Left ventricle myocardium inferior (tissue), 1 donor: Measurements from ENCODE around the gene COL23A1. TPM values are rescaled to one million over a fixed set of nuclear protein-coding genes. Genes with fewer than 3 reads are reported as not detected.

Experiments
- DNase-seq: peaks from one replicate; pipeline ENCODE4 v3.0.0-alpha.2; 2020
- H3K27ac ChIP-seq: fragments of 200-600 bp; replicated peaks from 2 replicates; pipeline ENCODE4 v1.8.0; 2021
- H3K27me3 ChIP-seq: fragments of 200-600 bp; 2 replicates; pipeline ENCODE4 v1.8.0; 2021; ENCODE audit warnings: low read depth
- H3K36me3 ChIP-seq: fragments of 200-600 bp; 2 replicates; pipeline ENCODE4 v1.8.0; 2021
- H3K4me1 ChIP-seq: fragments of 200-600 bp; 2 replicates; pipeline ENCODE4 v1.8.0; 2021
- H3K4me3 ChIP-seq: fragments of 200-600 bp; 2 replicates; pipeline ENCODE4 v1.8.0; 2021; ENCODE audit warnings: mild to moderate bottlenecking, moderate library complexity
- H3K9me3 ChIP-seq: fragments of 200-600 bp; replicated peaks from 2 replicates; pipeline ENCODE4 v1.8.0; 2021
- CTCF ChIP-seq: fragments of 200-600 bp; IDR thresholded peaks from 2 replicates; pipeline ENCODE4 v1.8.0; 2021; ENCODE audit warnings: antibody characterized with exemption, mild to moderate bottlenecking, borderline replicate concordance
- intact Hi-C: fragments of 100-400 bp; cut with micrococcal nuclease; formaldehyde crosslinking; loops from one replicate; pipeline ENCODE4 v1.11.0; 2022
- total RNA-seq: library from RNA; stranded (reverse); fragmentation: NEBNext Ultra II Directional; extraction: Animal tissue kit (Norgen Biotek cat#: 25700); gene quantifications from one replicate; pipeline ENCODE4 v1.2.1, GENCODE V29; 2021
- donor health status: DM: no; HTN: yes; CAD: no; lungs with severe emphysema.

The COL23A1 gene
- total RNA-seq, 1 donor from 2014 or later = 27.4 TPM

- peaks cover 25% of the 10 kb centered on the region for H3K27me3 ChIP-seq
- DNase-seq = no peak
- peaks cover 6% of the 10 kb centered on the region for H3K4me1 ChIP-seq
- intact Hi-C loops = no loop called here
- H3K9me3 ChIP-seq = no peaks in the 10 kb centered on the region
- no peaks in the 10 kb centered on the region for H3K36me3 ChIP-seq
- no peak overlapping the region for H3K4me3 ChIP-seq
- no peak for TF ChIP-seq CTCF
- no peak overlapping the region for H3K27ac ChIP-seq
These were observed 228.3 kb downstream of the COL23A1 start for GRCh38 chr5:178361657-178362445.

- DNase-seq = no peak
- Histone ChIP-seq H3K27ac (no peak overlapping the region), H3K9me3 (no peaks in the 10 kb centered on the region), H3K27me3 (peaks cover 15% of the 10 kb centered on the region), H3K4me1 (peaks cover 15% of the 10 kb centered on the region), H3K36me3 (no peaks in the 10 kb centered on the region), H3K4me3 (no peak overlapping the region)
- no peak for TF ChIP-seq CTCF
- intact Hi-C loops = no loop called here
These were observed 229.3 kb downstream of the COL23A1 start for GRCh38 chr5:178360926-178361235.

- peaks cover 15% of the 10 kb centered on the region for H3K4me1 ChIP-seq
- no peak overlapping the region for H3K4me3 ChIP-seq
- H3K36me3 ChIP-seq = no peaks in the 10 kb centered on the region
- H3K27me3 ChIP-seq = peaks cover 18% of the 10 kb centered on the region
- DNase-seq = no peak
- H3K27ac ChIP-seq = no peak overlapping the region
- intact Hi-C loops = no loop called here
- TF ChIP-seq CTCF = no peak
- no peaks in the 10 kb centered on the region for H3K9me3 ChIP-seq
These were observed 229.8 kb downstream of the COL23A1 start for GRCh38 chr5:178360222-178360925.

- no peaks in the 10 kb centered on the region for H3K9me3 ChIP-seq
- no peak for DNase-seq
- H3K4me3 ChIP-seq = no peak overlapping the region
- H3K27me3 ChIP-seq = peaks cover 21% of the 10 kb centered on the region
- intact Hi-C loops = no loop called here
- H3K27ac ChIP-seq = no peak overlapping the region
- H3K4me1 ChIP-seq = peaks cover 15% of the 10 kb centered on the region
- no peak for TF ChIP-seq CTCF
- no peaks in the 10 kb centered on the region for H3K36me3 ChIP-seq
These were observed 230.5 kb downstream of the COL23A1 start for GRCh38 chr5:178359738-178360137.

- Histone ChIP-seq H3K4me1 (peaks cover 15% of the 10 kb centered on the region), H3K27ac (no peak overlapping the region), H3K4me3 (no peak overlapping the region), H3K27me3 (peaks cover 21% of the 10 kb centered on the region), H3K9me3 (no peaks in the 10 kb centered on the region), H3K36me3 (no peaks in the 10 kb centered on the region)
- no peak for DNase-seq
- no peak for TF ChIP-seq CTCF
- intact Hi-C loops = no loop called here
These were observed 232.5 kb downstream of the COL23A1 start for GRCh38 chr5:178357678-178358077.
